Muscle of leg (tissue), 11 donors: ENCODE data around the gene TBX3. TPM values are rescaled to one million over a fixed set of nuclear protein-coding genes. Genes with fewer than 3 reads are reported as not detected.

Experiments used
- DNase-seq: peaks from one replicate; pipeline ENCODE4 v3.0.0; 2013
- H3K27ac ChIP-seq: one replicate; pipeline ENCODE4 v1.5.1; 2013; ENCODE audit warnings: mild to moderate bottlenecking, low read length, control low read depth
- H3K27me3 ChIP-seq: one replicate; pipeline ENCODE4 v1.6.1; 2013; ENCODE audit warnings: low read length; ENCODE audit not compliant: control insufficient read depth, insufficient read depth
- H3K36me3 ChIP-seq: one replicate; pipeline ENCODE4 v1.6.1; 2013; ENCODE audit warnings: low read length; ENCODE audit not compliant: control insufficient read depth, insufficient read depth
- H3K4me1 ChIP-seq: one replicate; pipeline ENCODE4 v1.6.1; 2013; ENCODE audit warnings: low read length; ENCODE audit not compliant: control insufficient read depth, insufficient read depth
- H3K4me3 ChIP-seq: one replicate; pipeline ENCODE4 v1.5.1; 2013; ENCODE audit warnings: low read length, control low read depth
- H3K9me3 ChIP-seq: replicated peaks from 2 replicates; pipeline ENCODE4 v1.6.1; 2013; ENCODE audit warnings: low read depth, low read length; ENCODE audit not compliant: control insufficient read depth
- WGBS: methylation state at CpG from one replicate; pipeline ENCODE4 v1.1.5; 2013; ENCODE audit warnings: missing lambda C conversion rate; ENCODE audit not compliant: insufficient coverage; 5-methylcytosine and 5-hydroxymethylcytosine counted together
- polyA plus RNA-seq, 8 donors: library from polyadenylated mRNA; unstranded; fragments of 120-200 nt; gene quantifications; one replicate each; pipeline versions ENCODE4 v1.2.1 to v1.2.3, GENCODE V29; 2013; ENCODE audit warnings: inconsistent platforms in 1 of 8, low replicate concordance in 1 of 8; ENCODE audit not compliant: insufficient read length in 8 of 8, insufficient read depth in 1 of 8
- total RNA-seq: library from RNA; stranded (reverse); fragments of 120-200 nt; gene quantifications from one replicate; pipeline ENCODE4 v1.2.4, GENCODE V29; 2013

The TBX3 gene
- total and polyA plus RNA-seq, 9 donors: 16.6 to 33.8 (median 26.0) TPM

DNA sequence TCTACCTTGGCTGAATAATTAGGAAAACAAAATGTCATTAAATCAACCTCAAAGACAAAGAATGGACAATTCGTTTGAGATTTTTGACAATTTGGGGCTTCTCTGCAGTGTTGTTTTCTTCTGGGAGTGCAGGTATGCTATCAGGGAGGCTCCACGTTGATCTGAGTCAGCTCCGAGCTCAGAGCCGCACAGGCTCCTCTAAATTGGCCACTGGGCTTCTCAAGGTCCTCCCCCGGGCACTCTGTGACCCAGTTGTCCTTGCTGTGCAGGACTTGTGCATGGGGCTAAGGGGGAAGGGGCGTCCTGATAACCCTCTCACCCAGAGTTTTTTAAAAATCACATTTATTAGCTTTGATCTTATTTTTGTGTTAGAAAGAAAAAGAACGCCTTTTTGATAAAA lies 52.7 kb downstream of the TBX3 start:
- Histone ChIP-seq H3K27me3 (peaks cover 2% of the 10 kb centered on the region), H3K4me1 (no peaks in the 10 kb centered on the region), H3K36me3 (no peaks in the 10 kb centered on the region), H3K27ac (no peak overlapping the region), H3K9me3 (no peaks in the 10 kb centered on the region), H3K4me3 (no peak overlapping the region)
- no peak for DNase-seq
- 67% methylated on average over 3 of the region's 7 CpGs for WGBS

DNA sequence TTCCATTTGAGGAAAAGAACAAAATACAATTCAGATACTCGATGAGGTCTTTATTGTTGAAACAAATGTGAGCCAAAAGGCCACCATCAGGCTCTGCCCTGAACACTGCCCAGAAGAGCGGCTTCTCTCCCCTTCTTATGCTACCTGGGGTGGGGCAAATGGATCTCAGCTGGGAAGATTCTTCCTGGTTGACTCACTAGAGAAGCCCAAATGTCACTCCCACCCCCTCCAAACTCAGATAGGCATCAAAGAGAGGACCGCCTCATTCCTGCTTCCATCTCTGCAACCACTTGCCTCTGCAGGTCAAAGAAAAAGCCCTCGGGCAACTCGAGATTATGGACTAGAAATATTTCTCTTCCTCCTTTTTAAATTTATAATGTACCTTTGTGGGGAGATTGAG lies 55.8 kb downstream of the TBX3 start:
- Histone ChIP-seq H3K36me3 (no peaks in the 10 kb centered on the region), H3K27ac (no peak overlapping the region), H3K4me3 (no peak overlapping the region), H3K27me3 (peaks cover 2% of the 10 kb centered on the region), H3K4me1 (no peaks in the 10 kb centered on the region), H3K9me3 (no peaks in the 10 kb centered on the region)
- DNase-seq: no peak
- WGBS: 80% methylated on average over 2 of the region's 5 CpGs

DNA sequence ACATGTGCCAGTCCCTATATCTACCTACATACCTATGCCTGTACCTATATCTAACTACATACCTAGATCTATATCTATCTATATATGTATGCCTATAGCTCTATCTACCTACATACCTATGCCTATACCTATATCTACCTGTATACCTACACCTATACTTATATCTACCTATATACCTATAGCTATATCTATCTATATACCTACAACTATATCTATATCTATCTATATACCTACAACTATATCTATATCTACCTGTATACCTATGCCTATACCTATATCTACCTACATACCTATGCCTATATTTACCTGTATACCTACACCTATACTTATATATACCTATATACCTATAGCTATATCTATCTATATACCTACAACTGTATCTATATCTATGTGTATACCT lies 56.6 kb downstream of the TBX3 start:
- H3K27me3 ChIP-seq: peaks cover 2% of the 10 kb centered on the region
- DNase-seq: no peak

GRCh38 chr12:114625294-114625851 lies 58.6 kb downstream of the TBX3 start:
- no peaks in the 10 kb centered on the region for H3K4me1 ChIP-seq
- 29% methylated on average over 1 of the region's 7 CpGs for WGBS

More for the DNA sequence above, 56.6 kb downstream of the TBX3 start:
- no peak overlapping the region for H3K4me3 ChIP-seq
- H3K27ac ChIP-seq: no peak overlapping the region
- no peaks in the 10 kb centered on the region for H3K4me1 ChIP-seq
- H3K36me3 ChIP-seq: no peaks in the 10 kb centered on the region
- H3K9me3 ChIP-seq: no peaks in the 10 kb centered on the region

GRCh38 chr12:114623737-114624136 lies 60.2 kb downstream of the TBX3 start:
- Histone ChIP-seq H3K4me3 (no peak overlapping the region), H3K36me3 (no peaks in the 10 kb centered on the region), H3K27me3 (peaks cover 2% of the 10 kb centered on the region), H3K27ac (no peak overlapping the region), H3K4me1 (no peaks in the 10 kb centered on the region), H3K9me3 (no peaks in the 10 kb centered on the region)
- DNase-seq: no peak

More at GRCh38 chr12:114625294-114625851, 58.6 kb downstream of the TBX3 start:
- Histone ChIP-seq H3K9me3 (no peaks in the 10 kb centered on the region), H3K4me3 (no peak overlapping the region), H3K36me3 (no peaks in the 10 kb centered on the region), H3K27me3 (peaks cover 2% of the 10 kb centered on the region), H3K27ac (no peak overlapping the region)
- DNase-seq: peak; percentile 24
